Endothelial cell of umbilical vein (primary cell): Measurements from ENCODE around the gene GALNT1. TPM values are rescaled to one million over a fixed set of nuclear protein-coding genes. Genes with fewer than 3 reads are reported as not detected.

ENCODE experiments used
- BruUV-seq: library from RNA; stranded (reverse); fragments of 400-500 nt; replicated peaks from 2 replicates; lab custom pipeline; 2021; lab: Mats Ljungman, UMichigan
- CTCF ChIA-PET: fragments of 300-600, 350-600 bp; sonication (Branson Sonifier 250); formaldehyde crosslinking; loops from one replicate; lab custom pipeline; 2021; ENCODE audit warnings: antibody characterized with exemption, inconsistent platforms; lab: Charles Lee
- POLR2A ChIA-PET: fragments of 300-600, 350-600 bp; sonication (Branson Sonifier 250); formaldehyde crosslinking; loops from one replicate; lab custom pipeline; 2021; ENCODE audit warnings: antibody characterized with exemption, inconsistent platforms; lab: Charles Lee
- DNase-seq: peaks from one replicate; pipeline ENCODE4 v3.0.0-alpha.2; 2011; ENCODE audit warnings: low read depth, low spot score
- FAIRE-seq: peaks from 2 replicates; lab custom pipeline; 2011; peaks lifted over from hg19 to GRCh38; lab: Jason Lieb, UNC
- H2AFZ ChIP-seq: 2 replicates; pipeline ENCODE4 v1.6.0; 2012; ENCODE audit warnings: low read depth, low read length, control low read depth, inconsistent platforms
- H3K27ac ChIP-seq: 2 replicates; pipeline ENCODE4 v1.5.1; 2011; ENCODE audit warnings: low read depth, mild to moderate bottlenecking, control low read depth, low read length, moderate library complexity; ENCODE audit not compliant: insufficient read depth
- H3K27me3 ChIP-seq, 2 experiments: 2 replicates each; pipeline versions ENCODE4 v1.6.0 to v1.6.1; 2011; ENCODE audit warnings: low read length in 2 of 2, mixed read lengths in 1 of 2; ENCODE audit not compliant: control insufficient read depth in 2 of 2, insufficient read depth in 2 of 2
- H3K36me3 ChIP-seq, 2 experiments: 2 replicates in 1 of 2; 3 replicates in 1 of 2; pipeline ENCODE4 v1.5.1; 2011; ENCODE audit warnings: low read length in 2 of 2, mild to moderate bottlenecking in 1 of 2, moderate library complexity in 1 of 2; ENCODE audit not compliant: control insufficient read depth in 2 of 2, insufficient read depth in 2 of 2; ENCODE audit errors: extremely low read depth in 1 of 2
- H3K4me1 ChIP-seq: 3 replicates; pipeline ENCODE4 v1.5.1; 2011; ENCODE audit warnings: mild to moderate bottlenecking, low read length; ENCODE audit not compliant: control insufficient read depth, insufficient read depth; ENCODE audit errors: extremely low read depth
- H3K4me2 ChIP-seq: 2 replicates; pipeline ENCODE4 v1.6.1; 2011; ENCODE audit warnings: low read length, control low read depth, mixed read lengths; ENCODE audit not compliant: insufficient read depth
- H3K4me3 ChIP-seq, 3 experiments: fragments of 200-600 bp in 1 of 3; sonication (generic), shearing (Covaris generic) in 1 of 3; replicated peaks in 1 of 3; 2 replicates each; pipeline ENCODE4 v1.5.1; 2011 to 2016; ENCODE audit warnings: control low read depth in 3 of 3, low read length in 3 of 3, mild to moderate bottlenecking in 2 of 3, inconsistent platforms in 1 of 3, low read depth in 1 of 3, moderate library complexity in 1 of 3; ENCODE audit not compliant: insufficient read depth in 1 of 3
- H3K79me2 ChIP-seq: 2 replicates; pipeline ENCODE4 v1.6.0; 2012; ENCODE audit warnings: low read length, inconsistent platforms; ENCODE audit not compliant: control insufficient read depth, insufficient read depth
- H3K9ac ChIP-seq: replicated peaks from 2 replicates; pipeline ENCODE3; 2011; ENCODE audit warnings: low read length, control low read depth; ENCODE audit not compliant: insufficient read depth; ENCODE audit errors: extremely low read depth
- H3K9me1 ChIP-seq: replicated peaks from 3 replicates; pipeline ENCODE4 v1.6.0; 2011; ENCODE audit warnings: mild to moderate bottlenecking, low read length; ENCODE audit not compliant: control insufficient read depth, insufficient read depth; ENCODE audit errors: extremely low read depth
- H3K9me3 ChIP-seq: replicated peaks from 2 replicates; pipeline ENCODE4 v1.5.1; 2012; ENCODE audit warnings: low read length, inconsistent platforms; ENCODE audit not compliant: control insufficient read depth, insufficient read depth
- H4K20me1 ChIP-seq: replicated peaks from 2 replicates; pipeline ENCODE3; 2011; ENCODE audit warnings: mild to moderate bottlenecking, low read length; ENCODE audit not compliant: control insufficient read depth, insufficient read depth; ENCODE audit errors: extremely low read depth
- CTCF ChIP-seq, 2 donors: IDR thresholded peaks; 1 replicate in 1 of 2; 2 replicates in 1 of 2; pipeline ENCODE4 v1.5.1; 2011; ENCODE audit warnings: low read length in 2 of 2, mild to moderate bottlenecking in 2 of 2, moderate library complexity in 2 of 2, control low read depth in 1 of 2, inconsistent platforms in 1 of 2, low read depth in 1 of 2; ENCODE audit not compliant: insufficient read depth in 1 of 2; ENCODE audit errors: extremely low read depth in 1 of 2
- EZH2 ChIP-seq: IDR thresholded peaks from 2 replicates; pipeline ENCODE4 v1.6.1; 2012; ENCODE audit warnings: borderline replicate concordance, low read depth, mild to moderate bottlenecking, moderate library complexity, low read length, inconsistent platforms; ENCODE audit not compliant: severe bottlenecking
- FOS ChIP-seq: IDR thresholded peaks from 2 replicates; pipeline ENCODE4 v1.6.1; 2011; ENCODE audit warnings: mild to moderate bottlenecking, low read length, moderate library complexity, borderline replicate concordance; ENCODE audit not compliant: insufficient read depth
- GATA2 ChIP-seq: IDR thresholded peaks from 2 replicates; pipeline ENCODE4 v1.7.0; 2011; ENCODE audit warnings: low read depth, mild to moderate bottlenecking, moderate library complexity, mixed read lengths, low read length; ENCODE audit not compliant: insufficient read length, insufficient read depth
- JUN ChIP-seq: IDR thresholded peaks from 2 replicates; pipeline ENCODE4 v1.6.1; 2011; ENCODE audit warnings: borderline replicate concordance, low read depth; ENCODE audit not compliant: insufficient read length, insufficient read depth
- MYC ChIP-seq: IDR thresholded peaks from one replicate; pipeline ENCODE4 v1.6.1; 2011; ENCODE audit warnings: mild to moderate bottlenecking, low read depth, low read length
- POLR2A ChIP-seq: IDR thresholded peaks from 2 replicates; pipeline ENCODE4 v1.6.1; 2012; ENCODE audit warnings: low read depth, mild to moderate bottlenecking, control low read depth, low read length
- POLR2AphosphoS5 ChIP-seq: IDR thresholded peaks from 2 replicates; pipeline ENCODE4 v1.6.1; 2012; ENCODE audit warnings: low read depth, mild to moderate bottlenecking, control low read depth, low read length, moderate library complexity; ENCODE audit not compliant: insufficient read depth
- dilution Hi-C: fragments of 300-500 bp; cut with MboI; formaldehyde crosslinking; loops from one replicate; pipeline ENCODE4 v1.15.0; 2019; ENCODE audit warnings: low sequenced_read_pairs; ENCODE audit not compliant: extremely low pct_ligation_motif_present
- intact Hi-C: fragments of 100-400 bp; cut with micrococcal nuclease; formaldehyde crosslinking; loops from one replicate; pipeline ENCODE4 v1.10.0; 2022
- polyA plus RNA-seq, 4 experiments: library from polyadenylated mRNA; depleted of rRNA in 3 of 4; stranded (reverse) in 3 of 4; unstranded in 1 of 4; fragments of >200 nt; gene quantifications; 2 replicates each; pipeline versions ENCODE4 v1.2.1 to v1.2.3, GENCODE V29; 2011 to 2012; ENCODE audit warnings: missing spikeins in 1 of 4
- total RNA-seq: library from RNA; stranded (reverse); gene quantifications from 2 replicates; pipeline ENCODE4 v1.2.3, GENCODE V29; 2021
- TF ChIP-seq, protein P1 (sequence below): IDR thresholded peaks from 2 replicates; pipeline ENCODE4 v1.6.1; 2011; ENCODE audit not compliant: insufficient read depth, insufficient read length

GALNT1 gene
- total and polyA plus RNA-seq, 2 donors (not counting 3 experiments of a cell fraction or from before 2014, with no cell fraction given): 89.9 to 360 TPM

DNA sequence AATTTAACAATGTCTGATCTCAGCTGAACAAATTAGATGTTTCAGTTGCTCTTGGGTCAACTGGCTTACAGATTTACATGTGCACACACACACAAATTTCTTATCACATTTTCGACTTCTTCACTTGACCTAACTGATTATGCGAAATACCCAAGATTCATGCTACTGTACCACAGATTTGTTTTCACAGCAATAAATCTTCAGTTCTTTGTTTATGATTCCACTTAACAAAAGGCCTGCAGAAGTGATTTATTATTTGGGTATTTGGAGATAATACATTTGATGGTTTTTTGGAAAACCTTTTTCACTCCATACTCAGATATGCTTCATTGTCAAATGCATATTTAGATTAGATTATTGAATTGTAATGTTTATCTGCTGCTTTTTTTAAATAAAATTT, 129.0 kb downstream of the GALNT1 start:
- peaks cover 4% of the 10 kb centered on the region for H3K79me2 ChIP-seq
- H3K27ac ChIP-seq: peak overlapping the region; percentile 96
- DNase-seq (peak; percentile 77), FAIRE-seq (peak; percentile 70)
- peak overlapping the region; percentile 74 for H3K9ac ChIP-seq
- peak overlapping the region; percentile 79 for H3K4me2 ChIP-seq
- H3K4me1 ChIP-seq: peaks cover 92% of the 10 kb centered on the region
- H2AFZ ChIP-seq: no peak overlapping the region
- BruUV-seq: TSS peak; percentile 23
- H3K27me3 ChIP-seq: no peaks in the 10 kb centered on the region
- no peaks in the 10 kb centered on the region for H3K9me3 ChIP-seq
- POLR2A ChIA-PET: interaction anchor here (0.6 kb wide), 1 partner anchor 246 kb away, joined by 3 read pairs; no protein-coding TSS in a partner anchor
- no peaks in the 10 kb centered on the region for H4K20me1 ChIP-seq
- no peaks in the 10 kb centered on the region for H3K9me1 ChIP-seq
- intact Hi-C loops (loop anchor here (5.0 to 10.0 kb wide), 5 partner anchors 47 to 323 kb away; partner anchors contain the start of gene INO80C), dilution Hi-C loops (no loop called here)
- TF ChIP-seq GATA2: peak; percentile 50
- no peak for TF ChIP-seq POLR2A
- no peak overlapping the region for H3K4me3 ChIP-seq
- CTCF ChIA-PET: no interaction called here
- H3K36me3 ChIP-seq: peaks cover 4 to 9% of the 10 kb centered on the region in 2 experiments

- FAIRE-seq: peak; percentile 86
- dilution Hi-C loops: no loop called here
- TF ChIP-seq, protein P1, sequence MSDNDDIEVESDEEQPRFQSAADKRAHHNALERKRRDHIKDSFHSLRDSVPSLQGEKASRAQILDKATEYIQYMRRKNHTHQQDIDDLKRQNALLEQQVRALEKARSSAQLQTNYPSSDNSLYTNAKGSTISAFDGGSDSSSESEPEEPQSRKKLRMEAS: peak; percentile 12
- peak; percentile 76 for TF ChIP-seq POLR2AphosphoS5
- TF ChIP-seq POLR2A: peak; percentile 19
- TF ChIP-seq MYC: no peak
- TF ChIP-seq GATA2: peak; percentile 89
- peak; percentile 78 for TF ChIP-seq JUN
- no peak for TF ChIP-seq EZH2
- TF ChIP-seq FOS: peak; percentile 69
- no peak for TF ChIP-seq CTCF (IDR thresholded peaks at IDR 0.05; ENCODE audit: extremely low read depth in 1 of 2, insufficient read depth in 1 of 2, low read depth in 1 of 2, low read length in 2 of 2)
- ChIA-PET CTCF (interaction anchor here (1.0 to 1.3 kb wide), 2 partner anchors 45 to 248 kb away, joined by 3 read pairs; no protein-coding TSS in a partner anchor), POLR2A (interaction anchor here (0.6 kb wide), 2 partner anchors 113 to 247 kb away, joined by 3 to 7 read pairs; no protein-coding TSS in a partner anchor)
- peaks cover 0 to 9% of the 10 kb centered on the region in 2 experiments for H3K36me3 ChIP-seq
- peak; percentile 87 for DNase-seq
- intact Hi-C loops: loop anchor here (5.0 to 10.0 kb wide), 5 partner anchors 46 to 324 kb away; partner anchors contain the start of gene INO80C
- H3K9me3 ChIP-seq: no peaks in the 10 kb centered on the region
- H3K27ac ChIP-seq: peak overlapping the region; percentile 96
- H4K20me1 ChIP-seq: no peaks in the 10 kb centered on the region
- BruUV-seq: no TSS peak
- peak overlapping the region; percentile 79 for H3K4me2 ChIP-seq
- no peaks in the 10 kb centered on the region for H3K27me3 ChIP-seq
- no peak overlapping the region for H3K4me3 ChIP-seq
- H3K79me2 ChIP-seq: peaks cover 4% of the 10 kb centered on the region
- H2AFZ ChIP-seq: no peak overlapping the region
- peaks cover 98% of the 10 kb centered on the region for H3K4me1 ChIP-seq
- no peaks in the 10 kb centered on the region for H3K9me1 ChIP-seq
- peak overlapping the region; percentile 74 for H3K9ac ChIP-seq
Observed at GRCh38 chr18:35711227-35711626, 129.7 kb downstream of the GALNT1 start.
